ENCODE measurements around the gene VSIG1. TPM values are rescaled to one million over a fixed set of nuclear protein-coding genes. Genes with fewer than 3 reads are reported as not detected.

VSIG1 gene
- total RNA-seq, 1 donor, result not detected

- no peak overlapping the region for H3K4me3 ChIP-seq (ENCODE audit: low read depth, low read length)
- TF ChIP-seq CTCF (IDR thresholded peaks at IDR 0.05; ENCODE audit: insufficient read depth, low read depth, low read length), result no peak
Measured at GRCh38 chrX:108032944-108033343, 11.9 kb upstream of the VSIG1 start.

GRCh38 chrX:108033890-108034289, 11.0 kb upstream of the VSIG1 start:
- no peak overlapping the region for H3K4me3 ChIP-seq (ENCODE audit: low read depth, low read length)
- TF ChIP-seq CTCF (IDR thresholded peaks at IDR 0.05; ENCODE audit: insufficient read depth, low read depth, low read length), result no peak
- DNase-seq (ENCODE audit: low read depth), result no peak

More at GRCh38 chrX:108032944-108033343, 11.9 kb upstream of the VSIG1 start:
- no peak for DNase-seq (ENCODE audit: low read depth)

- no peak for DNase-seq (ENCODE audit: low read depth)
- no peak for TF ChIP-seq CTCF (IDR thresholded peaks at IDR 0.05; ENCODE audit: insufficient read depth, low read depth, low read length)
- H3K4me3 ChIP-seq (ENCODE audit: low read depth, low read length), result no peak overlapping the region
Measured at GRCh38 chrX:108034725-108035124, 10.1 kb upstream of the VSIG1 start.

GRCh38 chrX:108036298-108036973, 8.4 kb upstream of the VSIG1 start:
- H3K4me3 ChIP-seq (ENCODE audit: low read depth, low read length), result no peak overlapping the region
- peak; percentile 37 for DNase-seq (ENCODE audit: low read depth)
- TF ChIP-seq CTCF (IDR thresholded peaks at IDR 0.05; ENCODE audit: insufficient read depth, low read depth, low read length), result no peak

GRCh38 chrX:108049649-108050048, 4.8 kb downstream of the VSIG1 start:
- TF ChIP-seq CTCF (IDR thresholded peaks at IDR 0.05; ENCODE audit: insufficient read depth, low read depth, low read length), result no peak
- H3K4me3 ChIP-seq (ENCODE audit: low read depth, low read length), result no peak overlapping the region
- DNase-seq (ENCODE audit: low read depth), result no peak

- H3K4me3 ChIP-seq (ENCODE audit: low read depth, low read length), result no peak overlapping the region
- no peak for DNase-seq (ENCODE audit: low read depth)
- TF ChIP-seq CTCF (IDR thresholded peaks at IDR 0.05; ENCODE audit: insufficient read depth, low read depth, low read length), result no peak
Measured at GRCh38 chrX:108053218-108053617, 8.4 kb downstream of the VSIG1 start.

- no peak overlapping the region for H3K4me3 ChIP-seq (ENCODE audit: low read depth, low read length)
- no peak for DNase-seq (ENCODE audit: low read depth)
- TF ChIP-seq CTCF (IDR thresholded peaks at IDR 0.05; ENCODE audit: insufficient read depth, low read depth, low read length), result no peak
Measured at GRCh38 chrX:108055546-108055945, 10.7 kb downstream of the VSIG1 start.
